ENCODE measurements around the gene PHLDB2.

The PHLDB2 gene

DNA sequence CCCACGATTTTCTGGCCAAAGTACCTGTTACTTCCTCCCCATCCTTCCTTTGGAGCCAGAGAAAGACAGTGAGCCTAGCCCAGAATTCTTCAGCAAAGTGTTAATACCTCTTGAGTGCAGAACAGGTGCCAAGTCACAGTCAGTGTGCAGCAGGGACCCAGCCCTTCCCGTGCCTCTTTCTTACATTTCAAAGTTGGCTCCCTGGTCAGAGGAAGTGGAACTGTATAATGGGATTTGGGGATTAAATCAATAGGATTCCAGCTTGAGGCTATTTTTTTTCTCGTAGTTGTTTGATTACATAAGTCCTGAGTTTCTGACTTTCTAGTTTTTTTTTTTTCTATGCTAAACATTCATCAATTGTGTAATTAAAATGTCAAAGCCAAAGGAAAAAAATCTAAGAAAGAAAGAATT lies 67.2 kb downstream of the PHLDB2 start:
- DNase-seq (ENCODE audit: low spot score), result no peak

DNA sequence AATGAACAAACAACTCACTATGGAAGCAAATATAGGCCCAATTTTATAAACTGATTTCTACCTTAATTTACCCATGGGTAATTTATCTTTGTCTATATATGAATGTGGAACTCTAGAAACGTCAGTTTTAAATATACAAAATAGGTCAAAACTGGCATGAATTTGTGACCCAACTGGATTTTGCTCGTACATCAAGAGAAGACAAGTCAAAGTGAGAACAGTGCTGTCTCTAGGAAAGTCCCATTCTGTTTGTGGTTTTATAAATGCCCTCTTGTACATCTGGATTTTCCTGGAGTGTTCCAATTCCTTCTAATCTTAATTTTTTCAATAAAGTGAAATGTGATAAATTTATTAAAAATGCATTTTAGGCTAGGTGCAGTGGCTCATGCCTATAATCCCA lies 69.5 kb downstream of the PHLDB2 start:
- DNase-seq (ENCODE audit: low spot score), result no peak

- DNase-seq (ENCODE audit: low spot score), result no peak
Measured at GRCh38 chr3:111929484-111929883, 70.4 kb downstream of the PHLDB2 start.

DNA sequence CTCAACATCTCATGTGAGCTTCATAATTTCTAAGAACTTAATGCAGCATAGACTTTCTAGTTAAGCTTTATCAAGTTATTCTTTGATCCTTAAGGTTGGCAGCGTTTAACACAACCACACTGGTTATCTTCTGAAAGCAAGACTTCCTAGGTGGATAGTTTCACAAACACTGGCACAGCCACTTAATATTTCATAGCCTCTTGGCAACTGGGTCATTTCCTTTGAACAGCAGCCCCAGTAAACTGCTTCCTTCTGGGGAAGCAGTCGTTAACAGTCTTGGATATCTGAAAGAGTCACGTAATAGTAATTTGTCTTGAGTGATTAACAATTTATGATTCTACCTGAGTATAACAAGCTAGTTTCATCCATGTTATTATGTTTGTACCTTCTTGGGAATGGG lies 73.9 kb downstream of the PHLDB2 start:
- DNase-seq (ENCODE audit: low spot score), result no peak

GRCh38 chr3:111936191-111936841 lies 77.3 kb downstream of the PHLDB2 start:
- peak; percentile 75 for DNase-seq (ENCODE audit: low spot score)

- DNase-seq (ENCODE audit: low spot score), result no peak
Measured at GRCh38 chr3:111936967-111937366, 77.9 kb downstream of the PHLDB2 start.

DNA sequence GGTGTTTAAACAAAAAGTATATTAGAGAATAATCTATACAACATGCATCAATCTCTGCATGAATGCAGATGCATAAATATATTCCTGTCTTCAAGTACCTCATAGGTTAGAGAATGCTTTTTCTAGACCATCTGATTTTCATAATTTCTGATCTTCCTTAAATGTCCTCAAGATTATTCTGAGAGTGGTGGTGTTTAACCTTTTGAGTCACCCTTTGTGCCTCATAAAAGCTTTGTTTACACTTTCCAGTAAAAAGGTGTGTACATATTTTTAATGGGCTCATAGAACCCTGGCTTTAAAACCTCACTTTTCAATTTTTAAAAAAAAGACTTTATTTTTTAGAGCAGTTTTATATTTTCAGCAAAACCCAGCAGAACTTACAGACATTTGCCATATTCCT lies 78.8 kb downstream of the PHLDB2 start:
- no peak for DNase-seq (ENCODE audit: low spot score)

GRCh38 chr3:111939873-111940272 lies 80.8 kb downstream of the PHLDB2 start:
- no peak for DNase-seq (ENCODE audit: low spot score)

- no peak for DNase-seq (ENCODE audit: low spot score)
Measured at GRCh38 chr3:111943533-111943932, 84.5 kb downstream of the PHLDB2 start.

- no peak for DNase-seq (ENCODE audit: low spot score)
Measured at GRCh38 chr3:111944372-111944771, 85.3 kb downstream of the PHLDB2 start.

DNA sequence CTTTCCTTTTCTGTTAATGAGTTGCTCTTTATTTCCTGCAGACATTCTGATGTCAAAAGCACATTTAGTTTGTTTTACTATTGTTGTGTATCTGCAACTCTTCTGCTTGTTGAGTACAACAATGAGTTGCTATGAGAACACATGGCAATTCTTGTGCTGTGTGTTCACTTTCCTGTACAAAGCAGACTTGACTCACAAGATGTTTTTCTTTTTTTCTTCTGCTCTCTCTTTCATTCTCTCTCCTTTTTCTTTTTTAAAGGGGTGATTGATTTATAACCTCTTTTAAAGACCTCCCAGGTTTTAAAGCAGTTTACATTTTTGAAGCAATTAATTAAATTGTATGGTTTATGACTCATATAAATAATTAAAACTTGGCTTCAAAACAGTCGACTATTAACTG lies 88.2 kb downstream of the PHLDB2 start:
- DNase-seq (ENCODE audit: low spot score), result peak; percentile 45

DNA sequence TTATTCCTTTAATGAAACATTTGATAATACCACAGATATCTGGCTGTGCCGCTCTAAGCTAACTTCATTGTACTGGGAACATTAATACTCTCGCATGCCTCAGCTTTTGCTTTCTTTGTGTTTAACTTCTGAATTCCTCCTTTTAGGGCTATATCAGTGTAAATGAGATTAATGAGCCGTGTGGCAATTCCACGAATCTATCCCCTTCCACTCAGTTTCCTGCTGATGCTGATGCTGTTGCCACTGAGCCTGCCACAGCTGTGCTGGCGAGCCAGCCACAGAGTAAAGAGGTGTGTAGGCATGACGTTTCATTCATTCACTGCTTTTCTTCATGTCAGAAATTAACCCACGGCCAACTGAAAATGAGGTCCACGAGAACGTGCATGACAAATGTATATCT lies 89.7 kb downstream of the PHLDB2 start:
- DNase-seq (ENCODE audit: low spot score), result no peak

- DNase-seq (ENCODE audit: low spot score), result no peak
Measured at GRCh38 chr3:111949712-111950111, 90.6 kb downstream of the PHLDB2 start.

DNA sequence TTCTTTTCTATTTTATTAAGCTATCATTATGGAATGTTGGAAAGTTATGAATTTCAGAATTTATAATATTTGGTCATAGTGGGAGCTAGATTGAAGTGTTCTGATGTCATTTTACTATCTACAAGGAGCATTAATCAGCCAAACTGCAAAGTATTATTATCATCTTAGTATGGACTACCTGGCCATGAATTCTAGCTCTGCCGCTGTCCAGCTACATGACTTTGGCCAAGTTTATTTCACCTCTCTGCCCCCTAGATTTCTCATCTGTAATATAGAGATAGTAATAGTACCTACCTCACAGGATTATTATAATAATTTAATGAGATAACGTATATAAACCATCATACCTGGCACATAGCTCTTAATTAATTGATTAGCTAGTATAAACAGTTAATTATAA lies 92.0 kb downstream of the PHLDB2 start:
- no peak for DNase-seq (ENCODE audit: low spot score)

DNA sequence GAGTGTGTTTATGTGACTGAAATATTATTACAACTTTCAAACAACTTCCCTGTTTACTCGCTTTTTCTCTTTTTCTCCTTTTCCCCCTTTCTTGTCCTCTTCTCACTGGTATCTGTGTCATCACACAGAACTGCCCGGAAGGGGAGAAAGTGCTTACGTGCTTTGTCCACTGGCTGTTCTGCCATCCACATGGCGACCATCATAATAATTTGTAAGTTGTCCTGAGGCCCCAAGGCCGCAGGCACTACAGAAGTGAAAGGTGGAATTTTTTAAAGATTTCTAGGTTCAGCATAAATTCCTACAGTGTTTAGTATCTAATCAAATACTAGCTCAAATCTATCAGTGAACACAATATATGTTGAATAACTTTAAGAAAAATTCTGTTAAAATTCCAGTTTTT lies 93.0 kb downstream of the PHLDB2 start:
- DNase-seq (ENCODE audit: low spot score), result no peak

GRCh38 chr3:111952866-111953450 lies 93.9 kb downstream of the PHLDB2 start:
- DNase-seq (ENCODE audit: low spot score), result no peak

GRCh38 chr3:111954228-111954990 lies 95.3 kb downstream of the PHLDB2 start:
- no peak for DNase-seq (ENCODE audit: low spot score)

DNA sequence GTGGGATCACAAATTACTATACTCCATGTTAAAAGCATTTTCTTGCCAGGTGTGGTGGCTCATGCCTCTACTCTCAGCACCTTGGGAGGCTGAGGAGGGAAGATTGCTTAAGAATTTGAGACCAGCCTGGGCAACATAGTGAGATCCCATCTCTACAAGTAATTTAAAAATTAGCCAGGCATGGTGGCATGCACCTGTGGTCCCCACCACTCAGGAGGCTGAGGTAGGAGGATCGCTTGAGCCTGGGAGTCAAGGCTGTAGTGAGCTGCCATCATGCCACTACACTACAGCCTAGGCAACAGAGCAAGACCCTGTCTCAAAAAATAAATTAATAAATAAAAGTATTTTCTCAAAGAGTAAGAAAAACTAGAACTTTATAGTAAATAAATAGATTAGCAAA lies 96.8 kb downstream of the PHLDB2 start:
- no peak for DNase-seq (ENCODE audit: low spot score)

DNA sequence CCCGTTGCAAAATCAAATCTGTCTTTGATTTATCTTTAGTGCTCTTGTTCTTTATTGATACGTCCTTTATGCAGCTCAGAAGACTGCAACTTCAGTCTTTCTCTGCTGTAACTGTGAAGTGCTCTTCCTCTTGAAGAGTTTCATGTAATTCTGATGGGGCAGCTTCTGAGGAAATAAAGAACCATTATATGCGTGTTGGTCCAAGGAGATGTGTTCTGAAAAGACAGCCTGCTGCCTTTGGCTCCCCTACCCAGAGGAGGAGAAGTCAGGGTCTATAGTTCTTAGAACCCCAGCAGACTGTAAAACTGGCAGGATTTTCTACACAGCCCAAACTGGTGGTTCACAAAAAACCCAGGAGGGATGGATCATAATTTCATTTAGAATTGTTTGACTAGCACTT lies 97.4 kb downstream of the PHLDB2 start:
- DNase-seq (ENCODE audit: low spot score), result no peak

DNA sequence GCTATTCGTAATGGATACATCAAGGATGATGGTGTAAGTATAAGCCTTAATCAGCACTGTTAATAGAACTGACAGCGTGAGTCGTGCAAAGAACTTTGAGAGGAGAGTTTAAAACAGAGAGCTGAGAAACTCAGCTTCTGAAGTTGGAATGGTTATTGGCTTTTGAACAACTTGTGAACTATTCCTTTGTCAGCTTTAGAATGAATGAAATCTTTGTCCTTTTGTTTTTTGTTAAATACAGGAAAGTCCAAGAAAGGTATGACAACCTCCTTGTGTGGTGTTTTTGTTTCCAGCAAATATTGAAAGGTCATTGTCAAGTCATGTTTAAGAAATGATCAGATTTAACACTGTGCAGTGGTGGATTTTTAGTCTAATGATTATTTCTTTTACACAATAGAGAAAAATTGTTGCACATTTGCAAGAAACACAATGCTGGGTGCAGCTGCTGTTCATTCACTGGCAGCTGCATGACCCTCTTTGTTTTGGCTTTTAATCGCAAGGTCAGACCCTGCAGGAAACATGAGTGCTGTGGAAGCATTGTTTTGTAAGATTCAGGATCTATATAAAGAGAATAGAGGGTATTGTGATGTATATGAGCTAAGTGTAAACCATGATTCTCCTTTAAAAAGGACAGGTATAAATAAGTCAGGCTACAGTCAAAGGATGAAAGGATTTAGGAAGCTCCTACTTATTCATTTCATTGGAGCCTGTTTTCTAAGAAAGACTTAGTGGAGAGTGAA lies 98.1 kb downstream of the PHLDB2 start:
- peak; percentile 43 for DNase-seq (ENCODE audit: low spot score)

DNA sequence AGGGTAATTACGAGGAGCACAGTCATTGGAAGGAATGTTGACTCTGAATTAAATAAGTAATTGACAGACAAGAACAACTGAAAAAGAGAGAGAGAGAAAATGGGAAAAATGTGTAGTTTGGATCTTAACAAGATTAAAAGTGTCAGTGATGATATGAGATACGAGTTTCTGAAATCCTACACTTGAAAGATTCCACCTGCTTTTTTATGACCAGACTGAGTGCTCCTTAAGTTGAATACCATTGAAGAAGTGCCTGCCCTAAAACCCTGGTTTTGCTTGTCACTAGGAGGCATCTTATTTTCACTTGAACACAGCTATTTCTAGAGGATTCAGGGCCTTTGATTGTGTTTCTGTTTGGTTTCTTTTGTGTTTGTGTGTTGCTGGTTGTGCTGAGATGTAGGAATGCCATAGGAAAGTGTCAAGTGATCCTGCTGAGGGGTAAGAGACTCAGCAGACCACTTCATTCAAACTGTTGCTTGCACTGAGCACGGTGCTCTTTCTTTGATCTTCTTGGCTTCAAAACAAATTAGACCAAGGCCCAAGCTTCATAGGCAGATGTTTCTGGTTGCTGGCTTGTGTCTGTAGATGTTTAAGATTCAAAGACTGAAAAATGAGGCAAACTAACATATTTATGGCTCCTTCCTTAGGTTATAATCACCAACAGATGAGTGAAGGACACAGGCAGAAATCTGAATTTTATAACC lies 102.5 kb downstream of the PHLDB2 start:
- DNase-seq (ENCODE audit: low spot score), result no peak

DNA sequence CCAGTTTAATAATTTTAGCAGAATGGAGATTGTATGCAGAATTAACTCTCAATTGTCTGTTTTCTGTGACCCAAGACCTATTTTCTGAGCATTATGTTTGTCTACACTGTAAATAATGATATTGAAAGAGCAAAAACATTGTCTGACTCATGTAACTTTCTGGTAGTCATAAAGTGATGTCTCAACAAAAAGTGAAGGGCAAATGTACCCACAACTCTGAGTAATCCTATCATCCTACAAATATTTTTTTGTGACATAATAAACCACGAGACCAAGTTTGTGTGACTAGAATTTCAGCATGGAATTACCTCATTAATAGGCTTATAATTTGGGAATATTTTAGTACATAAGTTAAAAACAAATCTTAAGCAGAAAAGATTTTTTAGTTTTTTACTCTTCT lies 104.4 kb downstream of the PHLDB2 start:
- peak; percentile 74 for DNase-seq (ENCODE audit: low spot score)
